NCI-H345 treated with DMSO at 0.1 percent for 48 hours (cell line): ENCODE measurements around the gene TCEAL4.
"Not testable (repeated sequence)": the region's sequence is repeated elsewhere in the genome, so short reads cannot be mapped to it uniquely, and the experiment has no call there.

Source experiments
- DNase-seq: peaks from one replicate; lab custom pipeline; 2025; ENCODE audit not compliant: unreplicated experiment; lab: John Stamatoyannopoulos, UW

The TCEAL4 gene

GRCh38 chrX:103586659-103587058 lies 1.3 kb downstream of the TCEAL4 start:
- no peak for DNase-seq

- DNase-seq, result not testable (repeated sequence)
Observed at GRCh38 chrX:103592295-103592694, 7.0 kb downstream of the TCEAL4 start.

DNA sequence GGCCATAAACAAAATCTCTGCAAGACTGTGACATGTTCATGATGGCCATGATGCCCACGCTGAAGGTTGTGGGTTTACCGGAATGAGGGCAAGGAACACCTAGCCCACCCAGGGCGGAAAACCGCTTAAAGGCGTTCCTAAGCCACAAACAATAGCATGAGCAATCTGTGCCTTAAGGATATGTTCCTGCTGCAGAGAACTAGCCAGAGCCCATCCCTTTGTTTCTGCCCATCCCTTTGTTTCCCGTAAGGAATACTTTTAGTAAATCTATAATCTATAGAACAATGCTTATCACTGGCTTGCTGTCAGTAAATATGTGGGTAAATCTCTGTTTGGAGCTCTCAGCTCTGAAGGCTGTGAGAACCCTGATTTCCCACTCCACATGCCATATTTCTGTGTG lies 9.9 kb downstream of the TCEAL4 start:
- not testable (repeated sequence) for DNase-seq

DNA sequence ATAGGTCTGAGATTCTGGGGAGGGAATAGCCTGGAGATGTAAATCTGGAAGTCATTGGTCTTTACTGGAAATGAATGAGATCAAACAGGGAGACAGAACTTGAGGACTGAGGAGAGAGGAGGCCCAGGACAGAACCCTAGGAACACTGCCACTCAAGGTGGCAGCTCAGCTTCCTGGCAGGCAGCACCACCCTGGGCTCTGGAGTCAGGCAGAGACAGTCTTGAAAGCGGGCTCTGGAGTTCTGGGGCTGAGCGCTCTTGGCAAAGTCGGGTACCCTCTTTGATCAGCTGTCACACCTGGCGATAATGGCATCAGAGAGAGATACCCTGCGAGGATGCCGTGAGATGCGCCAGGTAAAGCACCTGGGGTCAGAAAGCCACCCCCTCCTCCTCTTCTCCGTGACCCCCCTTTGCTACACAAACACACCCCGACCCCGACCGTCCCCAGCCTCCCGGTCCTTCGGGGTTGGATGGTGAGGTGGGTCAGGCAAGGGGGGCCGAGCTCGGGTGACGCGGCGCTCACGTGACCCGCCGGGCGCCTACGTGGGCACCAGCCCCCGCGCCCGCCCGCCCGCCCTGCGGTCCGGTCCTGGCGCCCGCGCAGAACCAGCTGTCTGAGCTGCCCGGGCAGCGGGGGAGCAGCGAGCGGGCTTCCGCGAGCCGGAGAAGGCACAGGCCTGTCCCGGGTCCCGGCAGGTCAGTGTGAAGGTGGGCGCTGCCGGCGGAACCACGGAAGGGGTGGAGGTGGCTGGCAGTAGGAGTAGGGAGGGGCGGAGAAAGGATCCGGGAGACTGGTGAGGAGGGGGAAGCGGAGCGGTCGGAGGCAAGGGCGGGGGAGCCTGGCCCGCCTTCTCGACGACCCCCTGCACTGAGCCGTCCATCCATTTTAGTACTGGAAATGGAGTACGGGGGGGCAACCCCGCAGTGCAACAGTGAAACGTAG lies 22.3 kb downstream of the TCEAL4 start, which contains the start of gene TCEAL3:
TSS of gene TCEAL3 (plus strand) at position 600 of the 942 bp plus-strand sequence. CDS start 1,102 bp downstream, outside the sequence.
- peak; percentile 22 for DNase-seq

- DNase-seq, result no peak
Observed at GRCh38 chrX:103608306-103608963, 23.1 kb downstream of the TCEAL4 start.

- no peak for DNase-seq
Observed at GRCh38 chrX:103610282-103610681, 25.0 kb downstream of the TCEAL4 start.

DNA sequence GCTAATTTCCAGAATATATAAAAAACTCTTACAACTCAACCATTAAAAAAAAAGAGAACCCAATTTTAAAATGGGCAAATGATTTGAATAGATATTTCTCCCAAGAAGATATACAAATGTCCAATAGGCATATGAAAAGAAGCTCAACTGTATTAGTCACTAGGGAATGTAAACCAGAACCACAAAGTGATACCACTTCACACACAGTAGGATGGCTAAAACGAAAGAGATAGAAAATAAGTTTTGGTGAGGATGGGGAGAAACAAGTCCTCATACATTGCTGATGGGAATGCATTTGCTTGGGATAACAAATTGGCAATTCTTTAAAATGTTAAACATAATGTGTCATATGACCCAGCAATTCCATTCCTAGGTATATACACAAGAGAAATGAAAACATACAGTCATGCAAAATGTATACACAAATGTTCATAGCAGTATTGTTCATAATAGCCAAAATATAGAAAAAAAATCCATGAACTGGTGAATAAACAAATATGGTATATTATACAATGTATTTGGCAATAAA lies 28.1 kb downstream of the TCEAL4 start:
- DNase-seq, result no peak

DNA sequence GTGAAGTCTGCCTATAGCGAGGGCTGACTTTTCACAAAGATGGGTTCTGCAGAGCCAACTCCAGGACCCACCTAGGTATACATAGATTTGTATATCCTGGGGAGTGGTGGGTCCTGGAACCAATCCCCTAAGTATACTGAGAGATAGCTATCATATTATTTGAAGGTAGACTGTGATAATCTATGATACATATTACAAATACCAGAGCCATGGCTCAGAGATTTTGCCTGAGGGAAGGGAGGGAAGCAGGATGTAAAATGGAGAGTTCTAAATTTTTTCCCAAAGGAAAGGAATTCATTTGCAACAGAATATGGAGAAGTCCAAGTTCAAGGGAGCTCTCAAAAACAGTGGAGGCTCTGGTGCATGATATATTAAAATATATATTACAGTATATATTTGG lies 29.7 kb downstream of the TCEAL4 start:
- DNase-seq, result no peak

DNA sequence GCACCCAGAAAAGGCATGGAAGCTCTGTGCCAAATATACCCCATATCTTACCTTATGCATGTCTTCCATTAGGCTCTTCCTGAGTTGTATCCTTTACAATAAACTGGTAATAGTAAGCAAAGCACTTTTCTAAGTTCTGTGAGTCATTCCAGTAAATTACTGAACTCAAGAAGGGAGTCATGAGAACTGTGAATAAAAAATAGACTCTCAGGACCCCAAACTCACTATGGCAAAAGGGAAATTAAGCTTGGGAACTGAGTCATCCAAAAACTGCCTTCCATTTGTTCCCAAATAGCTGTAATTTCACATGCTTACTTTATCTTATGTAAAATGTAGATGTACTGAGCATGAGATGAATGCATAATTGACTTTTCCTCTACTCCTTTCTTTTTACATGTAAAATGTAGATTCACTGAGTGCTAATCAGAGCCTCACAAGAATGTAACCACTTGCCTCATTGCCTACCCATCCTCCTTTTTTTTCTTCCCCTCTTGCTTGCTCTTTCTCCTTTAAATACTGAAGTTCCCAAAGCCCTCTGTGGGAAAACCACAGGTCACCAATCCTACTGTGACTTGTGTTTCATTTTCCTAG lies 30.6 kb downstream of the TCEAL4 start:
- no peak for DNase-seq

DNA sequence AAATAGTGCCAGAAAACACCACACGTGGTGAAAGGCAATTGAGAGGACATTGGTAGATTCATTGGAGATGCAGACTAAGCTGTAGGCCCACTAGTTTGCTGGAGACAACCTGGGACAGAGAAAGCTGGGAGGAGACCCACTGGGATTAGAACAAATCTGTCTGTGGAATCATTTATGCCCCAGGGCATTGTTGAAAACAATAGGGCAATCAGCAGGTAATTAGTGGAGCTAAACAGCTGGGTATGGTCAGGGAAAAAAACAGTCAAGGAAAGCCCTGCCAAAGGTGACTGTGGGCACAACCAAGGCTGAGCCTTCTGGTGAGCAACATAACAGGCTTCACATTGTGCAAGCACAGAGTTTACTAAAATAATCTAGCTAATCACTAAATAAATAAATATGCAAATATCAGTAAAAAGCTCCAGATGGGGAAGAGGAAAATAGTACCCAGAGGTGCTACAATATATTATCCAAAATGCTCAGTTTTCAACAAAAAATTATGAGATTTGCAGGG lies 31.4 kb downstream of the TCEAL4 start:
- no peak for DNase-seq

- DNase-seq, result no peak
Observed at GRCh38 chrX:103624111-103624510, 38.8 kb downstream of the TCEAL4 start.

DNA sequence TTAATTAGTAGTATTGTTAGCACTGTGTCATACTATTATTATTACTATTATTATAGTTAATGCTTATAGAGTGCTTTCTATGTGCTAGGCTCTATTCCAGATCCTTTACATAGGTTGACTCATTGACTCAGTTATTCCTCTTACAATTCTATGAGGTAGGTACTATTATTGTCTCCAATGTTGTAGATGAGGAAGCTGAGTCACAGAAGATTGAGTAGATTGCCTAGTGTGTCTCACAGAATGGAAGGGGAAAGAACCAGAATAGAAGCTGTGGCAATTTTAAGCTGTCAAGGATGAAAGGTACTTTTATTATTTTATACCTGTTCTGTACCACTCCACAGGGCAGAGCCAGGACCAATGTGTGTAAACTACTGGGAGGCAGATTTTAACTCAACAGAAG lies 41.5 kb downstream of the TCEAL4 start:
- no peak for DNase-seq

DNA sequence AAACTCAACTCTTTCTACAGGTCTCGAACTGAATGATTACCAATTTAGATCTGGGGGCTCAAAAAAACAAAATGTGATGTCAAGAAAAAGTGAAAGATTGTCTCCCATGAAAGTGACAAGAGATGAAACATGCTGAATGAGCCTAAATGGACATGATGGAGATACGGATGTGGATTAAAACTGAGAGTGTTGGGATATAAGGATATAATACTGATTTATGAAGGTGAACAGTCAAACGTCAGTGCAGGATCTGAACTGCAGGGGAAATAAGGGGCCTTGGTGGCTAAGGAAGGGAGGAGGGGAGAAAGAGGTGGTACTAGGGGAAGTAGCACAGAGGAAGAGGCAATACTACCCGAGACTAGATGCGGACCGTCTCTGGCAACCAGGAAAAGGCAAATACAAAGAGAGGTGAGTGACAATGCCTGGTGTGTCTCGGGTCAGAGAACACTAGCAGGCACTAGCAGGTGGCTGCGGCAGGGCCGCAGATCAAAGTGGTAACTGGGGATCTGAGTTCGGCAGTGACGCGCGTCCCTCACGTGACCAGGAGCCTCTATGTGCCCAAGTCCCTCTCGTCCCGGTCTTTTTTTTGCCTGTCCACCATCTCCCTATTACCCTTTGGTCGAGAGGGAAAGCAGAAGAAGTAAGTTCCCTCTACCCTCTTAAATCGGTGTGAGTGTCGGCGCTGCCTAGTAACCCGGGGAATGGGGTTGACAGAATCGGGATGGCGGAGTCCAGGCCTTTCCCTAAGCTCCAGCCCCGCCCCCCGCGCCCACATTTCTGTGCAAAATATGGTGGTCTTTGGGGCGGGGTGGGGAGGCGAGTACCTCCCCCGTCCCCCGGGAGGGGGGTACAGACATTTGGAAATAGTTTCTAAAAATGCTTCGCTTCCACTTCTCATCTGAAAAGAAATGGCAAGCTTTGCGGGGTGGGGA lies 43.3 kb downstream of the TCEAL4 start, which contains the start of gene TCEAL1:
TSS of gene TCEAL1 (plus strand) at position 590 of the 932 bp plus-strand sequence. CDS start 942 bp downstream, outside the sequence.
- DNase-seq, result peak; percentile 31

GRCh38 chrX:103629318-103630170 lies 44.2 kb downstream of the TCEAL4 start:
- peak; percentile 46 for DNase-seq

DNA sequence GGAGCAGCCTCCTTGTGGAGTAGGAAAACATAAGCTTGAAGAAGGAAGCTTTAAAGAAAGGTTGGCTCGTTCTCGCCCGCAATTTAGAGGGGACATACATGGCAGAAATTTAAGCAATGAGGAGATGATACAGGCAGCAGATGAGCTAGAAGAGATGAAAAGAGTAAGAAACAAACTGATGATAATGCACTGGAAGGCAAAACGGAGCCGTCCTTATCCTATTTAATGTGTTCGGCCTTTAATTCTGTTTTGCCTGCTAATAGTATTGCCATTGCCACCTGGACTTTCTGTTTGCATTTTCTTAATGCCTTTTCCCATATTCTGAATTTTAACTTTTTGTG lies 44.8 kb downstream of the TCEAL4 start:
- no peak for DNase-seq

- DNase-seq, result no peak
Observed at GRCh38 chrX:103631145-103631544, 45.8 kb downstream of the TCEAL4 start.

DNA sequence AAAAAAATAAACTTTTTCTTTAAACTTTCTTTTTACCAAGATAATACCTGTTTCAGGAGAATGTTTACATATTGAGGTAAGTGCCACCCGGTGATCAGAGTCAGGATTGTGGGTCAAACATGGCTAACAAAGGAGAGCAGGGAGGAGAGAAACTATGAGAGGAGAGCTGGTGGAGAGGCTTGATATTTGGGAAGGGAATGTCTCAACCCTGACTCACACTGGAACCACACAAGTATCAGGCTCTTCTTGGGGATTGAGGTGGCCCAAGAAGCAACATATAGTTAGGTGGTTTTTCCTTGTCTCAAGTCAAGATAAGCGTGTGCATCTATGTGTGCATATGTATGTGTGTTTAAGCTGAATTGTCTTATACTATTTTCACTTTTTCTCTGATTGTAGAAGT lies 50.1 kb downstream of the TCEAL4 start:
- DNase-seq, result no peak
